Trophoblast cell (in vitro differentiated cells and primary cell): Measurements from ENCODE around the gene RASGRP3.
A peak's percentile ranks its signal among the peaks of the same experiment; 100 is the strongest.

Experiments
- DNase-seq, 2 donors: peaks; one replicate each; pipeline ENCODE4 v3.0.0-alpha.2; 2016
- H2AFZ ChIP-seq: 2 replicates; pipeline ENCODE4 v1.6.1; 2013; ENCODE audit warnings: low read length, moderate library complexity, mild to moderate bottlenecking; ENCODE audit not compliant: insufficient read depth, poor library complexity
- H2AK5ac ChIP-seq: 2 replicates; pipeline ENCODE4 v1.6.1; 2013; ENCODE audit warnings: mild to moderate bottlenecking, low read length
- H2BK120ac ChIP-seq: 2 replicates; pipeline ENCODE4 v1.6.1; 2013; ENCODE audit warnings: low read length, mild to moderate bottlenecking, moderate library complexity; ENCODE audit not compliant: insufficient read depth, poor library complexity
- H2BK12ac ChIP-seq: 2 replicates; pipeline ENCODE4 v1.6.1; 2013; ENCODE audit warnings: mild to moderate bottlenecking, low read length, moderate library complexity
- H2BK5ac ChIP-seq: 2 replicates; pipeline ENCODE4 v1.6.1; 2013; ENCODE audit warnings: low read length, low read depth, moderate library complexity, mild to moderate bottlenecking; ENCODE audit not compliant: poor library complexity
- H3K14ac ChIP-seq: 2 replicates; pipeline ENCODE4 v1.6.1; 2013; ENCODE audit warnings: mild to moderate bottlenecking, low read length
- H3K18ac ChIP-seq: 2 replicates; pipeline ENCODE4 v1.6.1; 2013; ENCODE audit warnings: mild to moderate bottlenecking, low read length
- H3K23ac ChIP-seq: 2 replicates; pipeline ENCODE4 v1.6.1; 2013; ENCODE audit warnings: low read length
- H3K27ac ChIP-seq: 2 replicates; pipeline ENCODE4 v1.5.1; 2013; ENCODE audit warnings: low read depth, mild to moderate bottlenecking, inconsistent platforms, low read length, moderate library complexity
- H3K27me3 ChIP-seq: 2 replicates; pipeline ENCODE4 v1.6.1; 2013; ENCODE audit warnings: inconsistent platforms, mild to moderate bottlenecking, low read length, moderate library complexity; ENCODE audit not compliant: insufficient read depth
- H3K36me3 ChIP-seq, 2 experiments: 1 replicate in 1 of 2; 2 replicates in 1 of 2; pipeline ENCODE4 v1.6.1; 2013; ENCODE audit warnings: low read length in 2 of 2, mild to moderate bottlenecking in 2 of 2, moderate library complexity in 1 of 2; ENCODE audit not compliant: insufficient read depth in 2 of 2, control insufficient read depth in 1 of 2
- H3K4ac ChIP-seq: 2 replicates; pipeline ENCODE4 v1.6.1; 2013; ENCODE audit warnings: low read depth, mild to moderate bottlenecking, low read length, moderate library complexity
- H3K4me1 ChIP-seq, 2 experiments: 1 replicate in 1 of 2; 2 replicates in 1 of 2; pipeline ENCODE4 v1.6.1; 2013; ENCODE audit warnings: low read length in 2 of 2, mild to moderate bottlenecking in 2 of 2, moderate library complexity in 1 of 2; ENCODE audit not compliant: insufficient read depth in 2 of 2, control insufficient read depth in 1 of 2
- H3K4me2 ChIP-seq: 2 replicates; pipeline ENCODE4 v1.6.1; 2013; ENCODE audit warnings: inconsistent platforms, mild to moderate bottlenecking, low read length, moderate library complexity
- H3K4me3 ChIP-seq: 2 replicates; pipeline ENCODE4 v1.5.1; 2013; ENCODE audit warnings: mild to moderate bottlenecking, low read depth, low read length, inconsistent platforms
- H3K79me1 ChIP-seq: one replicate; pipeline ENCODE4 v1.6.1; 2013; ENCODE audit warnings: low read length
- H3K79me2 ChIP-seq: 2 replicates; pipeline ENCODE4 v1.6.1; 2013; ENCODE audit warnings: low read length, mild to moderate bottlenecking; ENCODE audit not compliant: control insufficient read depth, insufficient read depth, poor library complexity
- H3K9ac ChIP-seq: 2 replicates; pipeline ENCODE4 v1.6.1; 2013; ENCODE audit warnings: mild to moderate bottlenecking, low read length
- H3K9me3 ChIP-seq: 2 replicates; pipeline ENCODE4 v1.6.1; 2013; ENCODE audit warnings: low read depth, mild to moderate bottlenecking, control low read depth, inconsistent platforms, low read length; ENCODE audit not compliant: insufficient read depth
- H4K12ac ChIP-seq: 2 replicates; pipeline ENCODE4 v1.6.1; 2013; ENCODE audit warnings: low read depth, mild to moderate bottlenecking, low read length, moderate library complexity
- H4K8ac ChIP-seq: 2 replicates; pipeline ENCODE4 v1.6.1; 2013; ENCODE audit warnings: low read depth, mild to moderate bottlenecking, low read length, moderate library complexity
- H4K91ac ChIP-seq: one replicate; pipeline ENCODE4 v1.6.1; 2013; ENCODE audit warnings: low read depth, mild to moderate bottlenecking, low read length, moderate library complexity
- WGBS: extraction: QIAGEN DNeasy Blood & Tissue Kit; methylation state at CpG from one replicate; pipeline ENCODE4 v1.1.7; 2013; ENCODE audit warnings: missing lambda C conversion rate; ENCODE audit not compliant: insufficient read length, insufficient coverage; ENCODE audit errors: extremely low coverage; 5-methylcytosine and 5-hydroxymethylcytosine counted together

Gene RASGRP3

GRCh38 chr2:33494877-33495641, 18.6 kb downstream of the RASGRP3 start:
- no peak for DNase-seq
- Histone ChIP-seq H4K91ac (peak overlapping the region; percentile 9), H2AK5ac (no peak overlapping the region), H3K9me3 (peaks cover 2% of the 10 kb centered on the region), H3K36me3 (no peaks in the 10 kb centered on the region), H3K18ac (no peak overlapping the region), H3K9ac (no peak overlapping the region), H2BK120ac (no peak overlapping the region), H4K8ac (no peak overlapping the region), H2BK12ac (no peak overlapping the region), H3K4ac (no peak overlapping the region), H3K4me1 (no peaks in the 10 kb centered on the region), H3K79me1 (no peaks in the 10 kb centered on the region), H3K14ac (no peak overlapping the region), H2AFZ (no peak overlapping the region), H3K23ac (no peak overlapping the region), H3K4me3 (no peak overlapping the region), H3K27ac (no peak overlapping the region), H4K12ac (no peak overlapping the region), H3K27me3 (no peaks in the 10 kb centered on the region), H3K4me2 (no peak overlapping the region), H3K79me2 (no peaks in the 10 kb centered on the region), H2BK5ac (no peak overlapping the region)
- no CpG with 5 or more reads among the region's 8 CpGs for WGBS

GRCh38 chr2:33495683-33496082, 19.2 kb downstream of the RASGRP3 start:
- Histone ChIP-seq H4K12ac (no peak overlapping the region), H2BK120ac (no peak overlapping the region), H3K36me3 (no peaks in the 10 kb centered on the region), H3K4ac (no peak overlapping the region), H2AFZ (no peak overlapping the region), H3K4me1 (no peaks in the 10 kb centered on the region), H3K23ac (no peak overlapping the region), H3K9me3 (peaks cover 2% of the 10 kb centered on the region), H3K79me2 (no peaks in the 10 kb centered on the region), H3K79me1 (no peaks in the 10 kb centered on the region), H4K91ac (no peak overlapping the region), H2BK5ac (no peak overlapping the region), H3K14ac (no peak overlapping the region), H2AK5ac (no peak overlapping the region), H3K18ac (no peak overlapping the region), H3K27ac (no peak overlapping the region), H2BK12ac (no peak overlapping the region), H3K4me2 (no peak overlapping the region), H4K8ac (no peak overlapping the region), H3K27me3 (no peaks in the 10 kb centered on the region), H3K9ac (no peak overlapping the region), H3K4me3 (no peak overlapping the region)
- no CpG with 5 or more reads among the region's 2 CpGs for WGBS
- no peak for DNase-seq

GRCh38 chr2:33496150-33496549, 19.7 kb downstream of the RASGRP3 start:
- Histone ChIP-seq H3K27me3 (no peaks in the 10 kb centered on the region), H3K27ac (no peak overlapping the region), H2BK12ac (no peak overlapping the region), H3K4me2 (no peak overlapping the region), H2BK5ac (no peak overlapping the region), H4K91ac (no peak overlapping the region), H3K4ac (no peak overlapping the region), H3K36me3 (no peaks in the 10 kb centered on the region), H4K8ac (no peak overlapping the region), H2AFZ (no peak overlapping the region), H3K9me3 (peaks cover 2% of the 10 kb centered on the region), H3K79me1 (no peaks in the 10 kb centered on the region), H2BK120ac (no peak overlapping the region), H3K4me1 (no peaks in the 10 kb centered on the region), H3K79me2 (no peaks in the 10 kb centered on the region), H3K18ac (no peak overlapping the region), H4K12ac (no peak overlapping the region), H3K9ac (no peak overlapping the region), H3K4me3 (no peak overlapping the region), H2AK5ac (no peak overlapping the region), H3K14ac (no peak overlapping the region), H3K23ac (no peak overlapping the region)
- WGBS: no CpG with 5 or more reads among the region's 2 CpGs
- DNase-seq: no peak

GRCh38 chr2:33496726-33497125, 20.3 kb downstream of the RASGRP3 start:
- WGBS: no CpG with 5 or more reads among the region's 2 CpGs
- H3K23ac ChIP-seq: no peak overlapping the region

More at GRCh38 chr2:33496726-33497125, 20.3 kb downstream of the RASGRP3 start:
- no peak overlapping the region for H3K4me3 ChIP-seq
- no peak overlapping the region for H4K12ac ChIP-seq
- H3K18ac ChIP-seq: no peak overlapping the region
- H3K79me1 ChIP-seq: no peaks in the 10 kb centered on the region
- no peak overlapping the region for H2AFZ ChIP-seq
- no peak overlapping the region for H2BK12ac ChIP-seq
- H3K36me3 ChIP-seq: no peaks in the 10 kb centered on the region
- no peak overlapping the region for H4K91ac ChIP-seq
- no peak overlapping the region for H2AK5ac ChIP-seq
- no peaks in the 10 kb centered on the region for H3K79me2 ChIP-seq
- H3K27me3 ChIP-seq: no peaks in the 10 kb centered on the region
- H3K14ac ChIP-seq: no peak overlapping the region
- no peak overlapping the region for H4K8ac ChIP-seq
- no peak overlapping the region for H3K27ac ChIP-seq
- no peak overlapping the region for H2BK5ac ChIP-seq
- DNase-seq: no peak
- no peak overlapping the region for H3K9ac ChIP-seq
- H3K4me2 ChIP-seq: no peak overlapping the region
- no peak overlapping the region for H3K4ac ChIP-seq
- no peaks in the 10 kb centered on the region for H3K4me1 ChIP-seq
- peaks cover under 1% of the 10 kb centered on the region for H3K9me3 ChIP-seq
- no peak overlapping the region for H2BK120ac ChIP-seq
